ENCODE measurements around the gene ADGRF3.
"Not testable (repeated sequence)": the region's sequence is repeated elsewhere in the genome, so short reads cannot be mapped to it uniquely, and the experiment has no call there.

The ADGRF3 gene

GRCh38 chr2:26270373-26270772 lies 76.2 kb downstream of the ADGRF3 start:
- DNase-seq = peak in 1 of 4 experiments; percentile 21

- peak; percentile 31 to 75 (median 60) for DNase-seq
These were observed 76.9 kb downstream of the ADGRF3 start for GRCh38 chr2:26269571-26270158.

GRCh38 chr2:26268670-26269385 lies 77.8 kb downstream of the ADGRF3 start:
- DNase-seq = peak; percentile 6 to 52 (median 47)

GRCh38 chr2:26268213-26268612 lies 78.4 kb downstream of the ADGRF3 start:
- peak; percentile 4 to 51 (median 26) for DNase-seq

GRCh38 chr2:26258836-26259235 lies 87.8 kb downstream of the ADGRF3 start:
- DNase-seq = not testable (repeated sequence)

All from suppressor macrophage (primary cell).